Activated T-helper 1 cell treated with Interleukin-2 at 50 U/mL for 16 hours (primary cell): ENCODE results near the gene ALG12.

Experiments used
- DNase-seq: peaks from one replicate; pipeline ENCODE4 v3.0.0-alpha.2; 2020; ENCODE audit warnings: low read depth

The ALG12 gene

DNA sequence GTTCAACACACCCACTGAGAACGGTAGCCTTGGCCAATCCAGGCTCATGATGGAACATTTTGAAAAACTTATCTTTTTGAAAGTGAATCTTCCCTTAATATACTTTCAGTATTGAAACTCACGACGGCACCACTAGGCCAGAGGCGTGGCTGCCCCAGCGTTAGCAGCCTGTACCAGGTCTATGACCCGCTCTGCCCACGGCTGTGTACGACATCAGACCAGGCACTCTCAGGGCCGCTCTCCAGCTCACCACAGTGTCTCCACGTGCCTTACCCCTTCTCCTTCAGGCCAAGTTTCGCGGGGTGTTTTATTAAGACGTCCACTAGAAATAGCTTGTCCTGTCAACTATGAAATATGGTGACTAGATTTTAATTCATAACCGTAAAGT, 31.2 kb downstream of the ALG12 start:
- DNase-seq: no peak

DNA sequence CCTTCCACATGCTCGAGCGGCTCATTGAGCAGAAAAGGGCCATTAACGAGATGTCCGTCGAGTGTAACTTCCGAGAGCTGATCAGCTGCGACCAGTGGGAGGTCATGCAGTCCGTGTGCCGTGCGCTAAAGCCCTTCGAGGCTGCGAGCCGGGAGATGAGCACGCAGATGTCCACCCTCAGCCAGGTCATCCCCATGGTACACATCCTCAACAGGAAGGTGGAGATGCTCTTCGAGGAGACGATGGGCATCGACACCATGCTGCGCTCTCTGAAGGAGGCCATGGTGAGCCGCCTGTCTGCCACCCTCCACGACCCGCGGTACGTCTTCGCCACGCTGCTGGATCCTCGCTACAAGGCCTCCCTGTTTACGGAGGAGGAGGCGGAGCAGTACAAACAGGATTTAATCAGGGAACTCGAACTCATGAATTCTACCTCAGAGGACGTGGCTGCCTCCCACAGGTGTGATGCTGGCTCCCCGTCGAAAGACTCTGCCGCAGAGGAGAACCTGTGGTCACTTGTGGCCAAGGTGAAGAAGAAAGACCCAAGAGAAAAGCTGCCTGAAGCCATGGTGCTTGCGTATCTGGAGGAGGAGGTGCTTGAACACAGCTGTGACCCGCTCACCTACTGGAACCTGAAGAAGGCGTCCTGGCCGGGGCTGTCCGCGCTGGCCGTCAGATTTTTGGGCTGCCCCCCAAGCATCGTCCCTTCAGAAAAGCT, 31.7 kb downstream of the ALG12 start:
- DNase-seq: no peak

GRCh38 chr22:49885881-49886280, 32.4 kb downstream of the ALG12 start:
- no peak for DNase-seq

- no peak for DNase-seq
These were observed 33.0 kb downstream of the ALG12 start for GRCh38 chr22:49885281-49885680.

GRCh38 chr22:49884503-49885260, 33.6 kb downstream of the ALG12 start:
- DNase-seq: no peak

DNA sequence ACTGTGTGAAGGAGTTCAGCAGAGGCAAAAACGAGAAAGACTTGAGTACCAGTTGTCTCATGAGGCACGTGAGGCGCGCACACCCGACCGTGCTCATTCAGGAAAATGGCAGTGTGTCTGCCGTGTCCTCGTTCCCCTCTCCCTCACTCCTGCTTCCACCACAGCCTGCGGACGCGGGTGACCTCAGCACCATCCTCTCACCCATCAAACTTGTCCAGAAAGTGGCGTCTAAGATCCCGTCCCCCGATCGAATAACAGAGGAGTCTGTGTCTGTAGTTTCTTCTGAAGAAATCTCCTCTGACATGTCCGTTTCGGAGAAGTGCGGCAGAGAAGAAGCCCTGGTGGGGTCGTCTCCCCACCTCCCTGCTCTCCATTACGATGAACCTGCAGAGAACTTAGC, 34.2 kb downstream of the ALG12 start:
- DNase-seq: no peak

DNA sequence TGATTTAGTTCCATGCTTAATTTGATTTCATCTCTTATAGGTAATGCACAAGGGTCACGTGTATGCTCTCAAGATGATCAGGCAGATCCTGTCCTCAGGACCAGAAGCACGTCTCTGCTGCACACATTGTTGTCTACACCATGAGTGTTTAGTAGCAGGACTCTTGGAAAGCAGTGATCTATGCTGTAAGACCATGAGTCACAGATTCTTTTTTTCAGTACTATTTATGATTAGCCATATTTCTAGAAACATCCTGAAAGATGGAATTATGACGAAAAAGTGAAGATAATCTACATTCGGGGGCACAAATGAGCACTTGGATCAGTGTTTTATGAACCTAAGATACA, 35.0 kb downstream of the ALG12 start:
- no peak for DNase-seq

DNA sequence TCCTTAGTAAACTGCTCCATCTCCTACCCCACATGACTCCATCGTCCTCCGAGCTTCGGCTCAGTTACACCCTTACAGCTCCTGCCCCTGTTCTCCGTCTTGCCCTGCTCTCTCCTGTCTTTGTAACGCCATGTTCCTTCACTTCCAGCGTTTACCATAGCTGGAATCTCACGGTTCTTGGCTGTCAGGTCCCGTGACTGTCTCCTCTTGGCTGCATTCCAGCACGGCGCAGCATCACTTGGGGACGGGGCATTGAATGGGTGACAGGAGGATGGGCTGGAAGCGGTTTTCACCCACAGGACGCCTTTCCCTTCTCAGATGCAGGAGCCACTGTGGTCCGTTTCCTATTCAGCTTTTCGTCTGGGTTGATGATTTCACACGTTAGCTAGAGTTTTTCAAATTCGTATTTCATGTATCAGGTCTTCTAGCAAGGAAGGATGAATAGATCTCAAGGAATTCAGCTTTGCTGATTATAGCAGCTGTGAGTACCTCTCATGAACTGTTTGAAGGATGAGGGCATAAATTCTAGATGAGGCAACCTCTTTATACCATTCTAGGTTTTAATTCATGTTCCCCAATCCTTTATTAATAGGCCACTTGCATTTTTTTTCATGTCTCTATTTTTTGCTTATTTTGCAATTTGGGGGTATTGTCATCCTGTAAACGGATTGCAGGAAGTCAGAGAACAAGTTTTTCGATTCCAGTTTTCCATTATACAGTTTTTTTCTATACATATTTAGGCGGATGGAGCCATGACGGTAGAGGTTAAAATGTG, 35.5 kb downstream of the ALG12 start:
- no peak for DNase-seq

DNA sequence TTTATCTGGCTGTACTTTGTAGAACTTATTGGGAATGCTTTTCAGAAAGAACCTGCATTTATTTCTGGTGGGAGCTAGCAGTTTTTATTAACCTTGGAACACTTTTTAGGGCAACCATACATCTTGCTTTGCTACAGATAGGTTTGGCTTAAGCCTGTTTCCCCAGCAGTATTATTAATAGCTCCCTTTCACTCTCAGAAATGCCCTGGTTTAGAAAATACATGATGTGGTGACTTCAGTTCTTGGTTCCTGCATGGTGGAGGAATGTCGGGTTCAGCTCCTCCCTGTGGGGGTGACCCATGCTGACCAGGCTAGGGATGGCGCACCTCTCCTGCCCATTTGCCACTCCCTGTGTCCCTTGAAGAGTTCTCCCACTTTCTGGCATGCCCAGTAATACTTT, 36.4 kb downstream of the ALG12 start:
- no peak for DNase-seq

DNA sequence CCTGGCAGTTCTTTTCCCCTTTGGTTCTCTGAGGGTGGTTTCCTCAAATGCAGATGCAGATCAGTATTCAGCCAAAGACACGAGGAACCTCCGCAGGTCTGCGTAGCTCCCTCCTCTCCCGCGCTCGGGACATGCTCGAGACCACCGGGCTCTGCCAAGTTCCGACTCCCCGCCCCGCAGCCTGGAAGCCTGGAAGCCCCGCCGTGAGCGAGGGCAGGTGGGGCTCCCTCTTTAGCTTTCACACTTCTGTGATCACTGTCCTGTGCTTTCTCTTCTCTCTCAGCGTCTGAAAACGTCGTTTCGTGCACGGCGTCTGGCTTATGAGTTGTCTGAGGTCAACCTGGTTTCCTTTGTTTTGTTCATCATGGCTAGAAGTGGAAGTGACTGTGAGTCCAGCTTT, 38.0 kb downstream of the ALG12 start:
- no peak for DNase-seq

DNA sequence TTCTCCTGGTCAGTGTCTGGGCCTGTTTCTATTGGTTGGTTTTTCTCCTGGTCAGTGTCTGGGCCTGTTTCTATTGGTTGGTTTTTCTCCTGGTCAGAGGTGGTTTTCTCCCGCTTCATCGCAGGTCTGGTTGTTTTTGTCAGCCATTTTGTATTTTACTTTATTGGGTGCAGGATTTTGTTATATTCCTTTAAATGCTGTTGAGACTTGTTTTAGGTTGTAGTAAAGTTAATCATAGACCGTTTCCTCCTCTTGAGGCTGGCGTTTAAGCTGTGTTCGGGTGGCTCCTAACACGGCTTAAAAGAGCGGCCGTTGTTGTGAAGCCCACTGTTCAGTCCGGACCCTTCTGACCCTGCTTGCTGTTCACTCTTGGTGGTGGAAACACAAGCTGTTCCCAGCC, 38.4 kb downstream of the ALG12 start:
- DNase-seq: no peak

DNA sequence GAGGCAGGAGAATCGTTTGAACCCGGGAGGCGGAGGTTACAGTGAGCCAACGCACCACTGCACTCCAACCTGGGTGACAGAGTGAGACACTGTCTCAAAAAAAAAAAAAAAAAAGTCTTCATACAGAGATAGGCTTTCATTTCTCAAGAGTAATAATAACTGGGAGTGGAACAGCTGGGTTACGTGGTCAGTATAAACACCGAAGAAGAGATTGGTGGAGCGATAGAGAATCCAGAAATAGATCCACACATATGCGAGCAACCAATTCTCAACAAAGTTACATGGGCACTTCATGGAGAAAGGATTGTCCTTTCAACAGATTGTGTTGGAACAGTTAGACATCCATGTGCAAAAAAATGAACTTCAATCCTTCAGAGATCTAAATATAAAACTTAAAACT, 40.0 kb downstream of the ALG12 start:
- DNase-seq: no peak

- no peak for DNase-seq
These were observed 40.6 kb downstream of the ALG12 start for GRCh38 chr22:49877642-49878041.

GRCh38 chr22:49873228-49873940, 44.9 kb downstream of the ALG12 start:
- no peak for DNase-seq

DNA sequence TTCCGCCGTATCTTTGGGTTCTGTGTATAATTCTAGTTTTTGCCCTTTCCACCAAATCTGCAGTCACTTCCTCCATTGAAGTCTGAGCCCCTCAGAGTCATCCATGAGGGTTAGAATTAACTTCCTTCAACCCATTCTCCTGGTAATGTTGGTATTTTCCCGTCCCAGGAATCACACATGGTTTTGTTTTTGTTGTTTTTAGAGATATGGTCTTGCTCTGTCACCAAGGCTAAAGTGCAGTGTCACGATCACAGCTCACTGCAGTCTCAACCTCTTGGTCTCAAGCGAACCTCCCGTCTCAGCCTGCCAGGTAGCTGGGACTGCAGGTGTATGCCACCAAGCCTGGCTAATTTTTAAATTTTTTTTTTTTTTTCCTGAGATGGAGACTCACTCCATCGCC, 45.9 kb downstream of the ALG12 start:
- no peak for DNase-seq

- no peak for DNase-seq
These were observed 46.8 kb downstream of the ALG12 start for GRCh38 chr22:49871482-49871881.

- DNase-seq: no peak
These were observed 48.2 kb downstream of the ALG12 start for GRCh38 chr22:49869845-49870712.

DNA sequence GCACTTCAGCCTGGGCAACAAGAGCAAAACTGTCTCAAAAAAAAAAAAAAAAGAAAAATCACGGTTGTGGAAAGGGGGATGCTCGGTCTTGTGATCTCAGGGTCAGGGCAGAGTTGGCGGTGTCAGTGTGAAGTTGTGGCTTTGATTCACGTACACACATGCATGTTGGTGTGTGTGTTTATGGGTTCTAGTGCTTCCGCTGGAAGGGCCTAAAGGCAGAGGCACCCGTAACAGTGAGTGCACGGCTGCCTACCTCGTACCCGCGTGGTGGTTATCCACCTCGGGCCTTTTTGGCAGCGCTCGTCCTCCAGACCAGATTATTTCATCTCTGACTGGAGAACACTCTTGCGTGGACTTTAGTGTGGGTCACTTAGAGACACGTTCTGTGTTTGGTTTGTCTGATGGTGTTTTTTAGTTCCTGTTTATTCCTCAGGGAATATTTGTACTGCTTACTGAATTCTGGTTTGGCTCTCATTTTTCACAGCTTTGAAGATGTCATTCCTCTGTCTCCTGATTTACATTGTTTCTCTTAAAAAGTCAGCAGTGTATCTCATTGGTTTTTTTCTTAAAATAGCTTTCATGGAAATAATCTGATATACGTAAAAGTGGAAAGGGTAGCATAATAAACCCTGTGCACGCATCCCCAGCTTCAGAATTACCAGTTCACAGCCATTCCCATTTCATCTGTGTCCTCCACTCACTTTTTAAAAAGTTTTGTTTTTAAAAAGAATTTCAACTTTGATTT, 49.0 kb downstream of the ALG12 start:
- DNase-seq: no peak

- no peak for DNase-seq
These were observed 50.7 kb downstream of the ALG12 start for GRCh38 chr22:49867303-49868265.

DNA sequence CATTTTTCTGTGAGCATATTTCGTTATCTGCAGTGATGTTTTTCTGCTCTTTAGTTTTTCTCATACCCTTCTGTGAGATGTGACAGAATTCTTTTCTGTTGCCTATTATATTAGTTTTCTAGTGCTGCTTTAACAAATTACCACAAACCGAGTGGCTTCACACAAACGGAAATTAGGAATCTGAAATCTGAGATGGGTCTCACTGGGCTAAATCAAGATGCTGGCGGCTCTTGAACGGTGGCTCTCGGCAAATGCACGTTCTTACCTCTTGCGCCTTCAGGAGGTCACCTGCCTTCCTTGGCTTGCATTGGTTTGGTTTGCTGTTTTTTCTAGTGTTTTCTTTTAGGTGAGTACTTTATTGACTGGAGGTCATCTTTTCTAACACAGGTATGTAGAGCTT, 51.6 kb downstream of the ALG12 start:
- no peak for DNase-seq
